ENCODE data around the gene RASSF1.
"Not testable (repeated sequence)": the region's sequence is repeated elsewhere in the genome, so short reads cannot be mapped to it uniquely, and the experiment has no call there.

The RASSF1 gene

DNA sequence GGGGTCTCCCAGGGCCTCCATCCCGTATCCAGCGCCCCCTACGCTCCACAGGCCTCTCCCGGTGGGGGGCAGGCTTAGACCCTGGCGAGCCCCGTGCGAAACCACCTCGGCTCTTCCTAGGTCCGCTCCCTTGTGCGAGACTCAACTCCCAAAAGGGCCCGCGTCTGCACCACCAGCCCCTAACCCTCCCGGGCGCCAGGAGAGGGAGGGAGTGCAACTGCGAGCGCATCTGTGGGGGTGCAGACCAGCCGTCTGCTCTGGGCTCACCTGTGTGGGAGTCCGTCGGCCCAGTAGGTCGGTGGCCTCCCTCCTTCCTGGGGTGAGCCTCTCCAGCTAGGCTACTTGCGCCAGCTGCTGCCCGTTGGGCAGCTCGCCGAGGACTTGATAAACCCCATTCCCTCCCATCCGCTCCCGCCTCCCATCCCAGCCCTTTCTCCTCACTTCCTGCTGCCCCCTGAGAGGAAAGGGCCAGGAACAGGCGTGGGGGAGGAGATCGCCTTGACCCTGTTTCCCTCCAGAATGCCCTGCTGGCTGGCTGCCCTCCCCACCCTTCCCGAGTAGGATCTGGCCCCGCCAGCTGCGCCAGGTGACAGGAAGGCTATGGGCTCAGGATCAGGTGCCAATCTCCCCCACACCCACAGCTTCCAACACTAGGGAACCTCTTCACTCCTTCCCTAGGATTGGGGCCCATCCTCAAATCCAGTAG lies 18.1 kb downstream of the RASSF1 start, which contains the start of gene HYAL2:
Gene HYAL2 (minus strand): TSS at position 360 of the 706 bp plus-strand sequence. CDS start 2,256 bp downstream, outside the sequence.
- DNase-seq: no peak

DNA sequence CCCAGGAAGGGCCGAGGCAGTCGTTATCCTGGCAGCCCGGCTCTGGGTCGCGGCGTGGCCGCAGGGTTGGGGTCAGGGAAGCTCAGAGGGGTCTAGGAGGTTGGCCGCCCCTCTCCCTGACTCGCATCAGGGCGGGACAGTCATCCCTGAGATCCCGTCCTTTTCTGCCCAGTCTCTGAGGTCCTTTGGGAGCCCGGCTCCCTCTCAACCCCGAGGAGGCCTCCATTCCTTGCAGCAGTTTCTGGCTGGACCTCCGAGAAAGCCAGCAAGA lies 18.6 kb downstream of the RASSF1 start:
- DNase-seq: no peak

DNA sequence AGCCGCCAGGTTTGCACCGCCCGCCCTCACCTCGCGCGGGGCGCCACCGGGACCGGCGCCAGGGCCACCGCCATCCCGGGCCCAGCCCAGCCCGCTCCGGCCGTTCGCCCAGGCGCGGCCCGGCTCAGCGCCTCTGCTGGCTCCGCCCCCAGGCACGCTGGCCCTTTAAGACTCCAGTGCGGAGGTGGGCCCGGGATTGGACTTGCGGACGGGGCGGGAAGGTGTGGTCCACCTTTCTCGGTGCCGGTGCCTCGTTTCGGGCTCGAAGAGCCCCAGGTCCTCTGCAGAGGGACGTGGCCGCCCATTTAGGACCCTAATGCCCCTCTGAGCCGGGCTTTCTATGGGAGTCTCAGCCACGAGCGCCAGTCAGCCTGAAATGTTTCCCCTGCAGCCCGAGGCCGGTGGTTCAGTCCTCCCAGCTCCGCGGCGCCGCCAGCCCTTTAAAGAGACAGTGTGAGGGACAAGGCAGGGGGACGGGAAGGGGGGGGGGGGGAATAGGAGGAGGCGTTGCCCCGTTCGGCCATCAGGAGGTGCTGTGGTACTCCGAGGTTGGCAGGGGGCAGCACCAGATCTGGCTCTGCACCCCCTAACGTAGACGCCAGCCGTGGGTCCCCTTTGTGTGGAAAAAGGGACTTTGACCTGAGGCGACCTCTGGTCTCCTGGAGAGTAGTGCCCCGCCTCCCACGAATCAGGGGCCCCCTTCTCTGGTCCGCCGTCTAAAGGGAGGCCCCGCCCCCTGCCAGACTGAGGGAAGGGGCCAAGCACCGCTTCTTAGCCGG lies 19.1 kb downstream of the RASSF1 start:
- DNase-seq: peak; percentile 92

DNA sequence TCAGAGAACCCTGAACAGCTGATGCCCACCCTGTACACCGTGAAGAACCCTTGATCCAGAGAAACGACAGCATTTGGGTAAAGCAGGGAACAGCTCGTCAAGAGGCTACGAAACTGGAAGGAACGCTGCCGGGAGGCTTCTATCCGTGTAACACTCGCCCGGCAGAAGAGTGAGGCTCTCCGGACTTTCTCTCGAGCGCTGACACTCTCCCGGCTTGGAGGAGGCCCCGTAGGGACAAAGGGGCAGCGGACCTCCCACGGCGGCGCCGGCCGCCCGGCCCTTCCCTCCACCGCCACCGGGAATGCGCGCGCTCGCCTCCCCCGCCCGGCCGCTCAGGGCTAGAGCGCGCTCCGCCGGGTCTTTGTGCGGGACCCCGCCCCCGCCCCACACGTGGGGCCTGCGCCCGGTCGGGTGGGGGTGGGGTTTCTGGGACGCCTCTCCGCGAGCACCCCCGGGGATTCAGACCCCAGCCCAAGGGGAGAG lies 19.7 kb downstream of the RASSF1 start:
- DNase-seq: peak; percentile 64

DNA sequence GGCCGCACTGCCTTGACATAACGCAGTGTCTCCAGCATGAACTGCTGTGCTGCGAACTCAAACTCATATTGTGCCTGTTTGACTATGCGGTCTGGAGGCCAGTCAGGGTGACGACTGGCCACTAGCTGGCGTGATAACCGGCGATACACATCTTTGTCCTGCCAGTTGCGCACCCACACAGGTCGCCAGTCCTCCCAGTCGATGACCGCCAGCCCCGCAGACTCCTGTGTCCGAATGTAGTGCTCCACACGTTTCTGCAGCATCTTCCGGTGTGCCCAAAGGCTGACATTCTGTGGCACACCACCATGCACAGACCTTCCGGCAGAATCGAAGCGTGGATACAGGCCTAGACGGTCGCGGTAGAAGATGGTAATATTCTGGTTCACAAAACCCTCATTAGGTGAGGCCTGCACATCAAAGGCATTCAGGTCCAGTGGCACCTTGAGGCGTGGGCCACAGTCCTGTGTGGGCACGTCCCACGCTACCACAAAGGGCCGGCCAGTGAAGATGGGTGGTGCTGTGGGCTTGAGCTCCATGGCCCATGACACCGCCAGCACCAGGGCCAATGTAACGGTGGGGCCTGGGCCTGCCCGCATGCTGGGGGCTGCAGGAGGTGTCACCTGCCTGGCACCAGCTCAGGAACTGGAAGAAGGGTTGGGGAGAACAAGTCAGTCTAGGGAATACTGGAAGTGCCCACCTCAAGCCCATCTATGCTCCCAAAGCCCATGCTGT lies 20.6 kb downstream of the RASSF1 start:
- no peak for DNase-seq

DNA sequence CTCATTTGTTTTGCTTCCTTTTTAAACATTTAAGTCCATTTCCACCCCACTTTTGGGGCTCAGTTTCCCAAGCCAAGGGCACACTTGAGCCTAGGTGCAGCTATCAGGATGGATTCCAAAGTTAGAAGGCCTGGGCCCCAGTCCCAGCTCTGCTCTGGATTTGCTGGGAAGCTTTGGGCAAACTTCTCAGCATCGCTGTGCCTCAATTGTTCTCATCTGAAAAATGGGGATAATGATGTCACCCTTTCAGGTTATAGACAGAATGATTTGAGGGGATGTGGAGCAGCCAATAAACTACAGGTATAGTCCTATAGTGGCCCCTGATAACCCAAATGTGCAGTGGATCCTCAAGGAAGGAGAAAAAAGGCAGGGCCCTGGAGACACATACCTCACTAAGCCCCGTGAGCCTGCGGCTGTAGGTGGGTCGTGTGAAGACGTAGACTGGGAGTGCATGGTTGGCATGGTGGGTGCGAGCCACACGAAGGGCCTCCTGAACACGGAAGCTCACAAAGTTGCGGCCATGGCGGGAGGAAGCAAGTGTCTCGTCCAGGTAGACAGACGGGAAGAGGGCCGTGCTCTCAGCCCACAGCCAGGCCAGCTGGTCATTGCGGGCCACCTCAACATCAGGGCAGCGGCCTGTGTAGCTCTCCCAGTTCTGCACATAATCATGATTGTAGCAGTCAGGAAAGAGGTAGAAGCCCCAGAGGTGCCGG lies 21.3 kb downstream of the RASSF1 start:
- no peak for DNase-seq

DNA sequence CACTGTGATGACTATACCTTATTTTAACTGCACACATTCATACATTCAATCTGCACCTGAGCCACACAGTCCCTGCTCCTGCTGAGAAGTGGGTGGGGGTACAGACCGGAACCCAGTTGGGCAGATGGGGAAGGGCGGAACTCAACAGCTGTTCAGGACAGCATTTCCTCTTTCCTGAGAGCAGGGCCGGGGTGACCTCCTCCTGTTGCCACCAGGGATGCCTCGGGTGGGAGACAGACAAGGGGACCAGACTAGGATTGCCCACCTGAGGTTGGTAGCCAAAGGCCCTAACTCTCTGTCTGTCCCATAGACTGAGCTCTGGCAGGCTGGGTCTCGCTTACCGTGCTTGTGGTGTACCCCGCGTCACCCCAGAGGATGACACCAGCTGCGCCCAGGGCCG lies 22.0 kb downstream of the RASSF1 start:
- DNase-seq: no peak

DNA sequence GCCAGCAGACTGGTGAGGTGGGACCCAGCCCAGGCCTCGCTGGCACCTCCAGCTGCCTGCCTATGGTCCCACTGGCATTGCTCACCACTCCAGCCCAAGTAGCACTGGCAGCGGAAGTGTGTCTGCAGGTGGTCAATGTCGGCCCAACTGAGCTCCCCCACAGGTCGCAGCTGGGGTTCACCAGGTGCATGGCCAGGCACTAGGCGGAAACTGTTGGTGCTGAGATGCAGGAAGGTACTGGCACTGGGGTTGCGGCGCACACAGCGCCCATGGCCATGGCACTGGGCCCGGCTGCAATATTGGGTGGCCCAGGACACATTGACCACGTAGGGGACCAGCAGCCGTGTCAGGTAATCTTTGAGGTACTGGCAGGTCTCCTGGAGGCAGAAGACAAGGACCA lies 22.5 kb downstream of the RASSF1 start:
- DNase-seq: no peak

DNA sequence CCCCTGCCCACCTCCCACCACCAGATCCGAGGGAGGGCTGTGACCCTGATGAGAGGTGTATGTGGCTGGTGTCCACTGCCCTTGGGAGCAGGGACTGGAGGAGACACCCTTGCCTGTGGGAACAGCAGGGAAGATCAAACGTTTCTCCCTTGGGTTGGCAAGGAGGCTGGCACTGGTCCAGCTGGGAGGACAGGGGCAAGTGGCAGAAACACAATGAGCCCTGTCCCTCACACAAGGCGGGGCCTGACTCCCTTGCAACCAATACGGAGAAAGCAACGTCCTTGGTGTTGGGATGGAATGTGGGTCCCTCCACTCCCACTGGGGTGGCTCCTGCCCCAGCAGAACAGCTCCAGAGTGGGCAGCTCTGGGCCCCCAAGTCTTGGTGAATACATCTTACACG lies 23.3 kb downstream of the RASSF1 start:
- no peak for DNase-seq

DNA sequence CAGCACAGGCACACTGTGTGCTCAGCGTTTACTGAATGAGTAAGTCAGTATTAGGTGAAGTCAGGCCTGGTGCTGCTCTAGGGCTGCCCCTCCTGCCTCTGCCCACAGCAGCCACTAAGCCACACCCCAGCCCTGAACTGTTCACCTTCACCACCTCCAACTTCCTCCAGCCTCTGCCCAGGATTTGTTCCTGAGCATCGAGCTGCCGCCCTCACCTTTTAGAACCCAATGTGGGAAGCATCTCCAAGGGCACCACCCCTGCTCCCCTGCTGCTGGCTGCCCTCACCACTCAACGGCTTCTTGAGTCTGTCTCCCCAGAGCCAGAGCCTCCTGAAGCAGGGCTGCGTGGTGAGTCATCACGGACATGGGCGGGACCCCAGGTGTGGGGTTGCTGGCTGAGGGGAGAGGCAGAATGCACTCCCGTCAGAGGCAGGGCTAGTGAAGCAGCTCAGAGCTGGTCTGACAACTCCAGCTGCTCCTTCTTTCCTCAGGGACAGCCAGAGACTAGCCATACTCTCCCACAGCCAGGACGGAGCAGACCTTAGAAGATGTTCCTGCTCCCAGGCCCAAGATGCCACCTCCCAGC lies 23.9 kb downstream of the RASSF1 start:
- no peak for DNase-seq

DNA sequence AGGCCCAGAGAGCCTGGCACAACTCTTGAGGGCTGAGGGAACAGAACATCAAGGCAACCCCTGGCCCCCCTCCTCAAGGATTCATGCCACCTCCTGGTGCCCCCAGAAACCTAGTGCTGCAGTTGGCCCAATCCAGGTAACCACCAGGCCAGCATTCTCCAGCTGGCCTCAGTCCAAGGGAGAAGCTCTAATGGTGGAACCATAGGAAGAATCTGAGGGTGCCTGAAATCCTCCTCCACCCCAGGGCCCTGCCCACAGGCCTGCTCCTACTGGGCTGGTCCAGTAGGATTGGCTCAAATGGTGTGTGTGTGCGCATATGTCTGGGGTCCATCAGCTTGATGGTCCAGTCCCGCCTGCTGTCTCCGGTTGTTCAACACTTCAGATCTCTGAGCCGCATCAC lies 25.8 kb downstream of the RASSF1 start:
- no peak for DNase-seq

DNA sequence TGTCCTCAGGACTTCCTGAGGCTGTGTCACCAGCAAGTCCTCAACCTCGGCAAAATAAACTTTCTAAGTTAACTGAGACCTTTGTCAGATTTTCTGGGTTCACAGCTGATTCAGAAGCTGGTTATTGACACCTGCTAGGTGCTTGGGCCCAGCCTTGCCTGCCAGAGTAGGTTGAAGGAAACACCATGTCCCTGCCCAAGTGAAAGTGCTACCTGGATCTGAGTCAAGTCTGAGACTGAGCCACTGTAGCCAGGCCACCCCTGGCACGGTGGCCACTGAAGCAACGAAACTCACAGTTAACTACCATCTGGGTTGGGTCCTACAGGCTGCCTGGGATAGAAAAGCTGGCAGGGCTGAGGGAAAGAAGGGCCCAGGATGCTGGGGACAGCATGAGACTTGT lies 26.3 kb downstream of the RASSF1 start:
- DNase-seq: no peak

DNA sequence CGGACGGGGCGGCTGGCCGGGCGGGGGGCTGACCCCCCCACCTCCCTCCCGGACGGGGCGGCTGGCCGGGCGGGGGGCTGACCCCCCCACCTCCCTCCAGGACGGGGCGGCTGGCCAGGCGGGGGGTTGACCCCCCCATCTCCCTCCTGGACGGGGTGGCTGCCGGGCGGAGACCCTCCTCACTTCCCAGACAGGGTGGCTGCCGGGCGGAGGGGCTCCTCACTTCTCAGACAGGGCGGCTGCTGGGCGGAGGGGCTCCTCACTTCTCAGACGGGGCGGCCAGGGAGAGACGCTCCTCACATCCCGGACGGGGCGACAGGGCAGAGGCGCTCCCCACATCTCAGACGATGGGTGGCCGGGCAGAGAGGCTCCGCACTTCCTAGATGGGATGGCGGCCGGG lies 28.6 kb downstream of the RASSF1 start:
- not testable (repeated sequence) for DNase-seq

DNA sequence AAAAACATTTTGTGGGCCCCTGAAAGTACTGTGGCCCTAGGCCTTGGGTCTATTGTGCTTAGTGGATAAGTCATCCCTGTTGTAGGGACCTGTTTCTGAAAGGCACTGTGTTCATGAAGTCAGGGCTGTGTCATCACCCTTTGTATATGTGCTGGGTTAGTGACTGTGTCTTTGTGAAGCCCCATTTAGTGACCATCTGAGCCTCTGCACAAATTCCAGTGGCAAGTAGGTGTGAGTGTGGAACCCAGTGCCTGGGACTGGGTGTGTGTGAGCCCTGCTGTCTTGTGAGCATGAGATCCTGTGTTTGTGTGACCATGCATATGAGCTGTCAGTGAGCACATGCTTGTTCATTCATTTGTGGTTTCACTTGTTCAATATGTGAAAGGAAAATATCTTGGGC lies 36.0 kb downstream of the RASSF1 start:
- no peak for DNase-seq

DNA sequence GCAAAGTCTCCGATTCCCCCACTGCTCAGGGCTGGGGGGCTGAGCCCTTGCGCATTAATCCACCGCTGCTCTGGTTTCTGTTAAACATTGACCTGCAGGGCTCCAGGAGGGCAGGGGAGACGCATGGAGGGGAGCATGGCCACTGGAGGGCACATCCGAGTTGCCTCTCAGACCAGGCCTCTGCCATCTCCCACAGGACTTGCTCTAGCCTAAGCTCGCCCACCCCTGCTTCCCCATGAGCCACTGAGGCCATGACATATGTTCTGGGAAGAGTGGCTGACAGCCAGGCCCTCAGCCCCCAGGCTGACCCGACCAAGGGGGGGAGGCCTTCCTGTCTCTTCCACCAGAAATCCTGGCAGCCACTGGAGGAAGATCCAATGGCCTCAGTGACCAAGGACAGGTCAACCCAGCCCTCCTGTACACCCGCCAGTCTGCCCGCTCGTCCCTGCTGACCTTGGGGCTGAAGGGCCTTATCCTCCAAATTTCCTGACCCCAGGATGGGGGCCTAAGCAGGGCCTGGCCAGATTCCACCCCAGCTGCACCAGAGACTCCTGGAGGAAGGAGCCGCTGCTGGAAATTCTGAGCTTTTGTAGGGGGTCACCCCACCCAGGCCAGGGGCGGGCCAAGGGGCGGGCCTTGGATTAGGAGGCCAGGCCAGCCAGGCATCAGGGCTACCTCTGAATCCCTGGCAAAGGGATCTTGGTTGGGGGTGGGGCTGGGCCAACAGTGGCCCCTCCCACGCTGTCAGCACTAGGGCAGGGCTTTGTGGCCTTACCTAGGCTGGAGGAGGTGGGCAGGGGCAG lies 37.4 kb downstream of the RASSF1 start, which contains the start of gene HYAL1:
Gene HYAL1 (minus strand): TSS at position 562 of the 803 bp plus-strand sequence. CDS start 618 bp downstream, outside the sequence.
- no peak for DNase-seq

DNA sequence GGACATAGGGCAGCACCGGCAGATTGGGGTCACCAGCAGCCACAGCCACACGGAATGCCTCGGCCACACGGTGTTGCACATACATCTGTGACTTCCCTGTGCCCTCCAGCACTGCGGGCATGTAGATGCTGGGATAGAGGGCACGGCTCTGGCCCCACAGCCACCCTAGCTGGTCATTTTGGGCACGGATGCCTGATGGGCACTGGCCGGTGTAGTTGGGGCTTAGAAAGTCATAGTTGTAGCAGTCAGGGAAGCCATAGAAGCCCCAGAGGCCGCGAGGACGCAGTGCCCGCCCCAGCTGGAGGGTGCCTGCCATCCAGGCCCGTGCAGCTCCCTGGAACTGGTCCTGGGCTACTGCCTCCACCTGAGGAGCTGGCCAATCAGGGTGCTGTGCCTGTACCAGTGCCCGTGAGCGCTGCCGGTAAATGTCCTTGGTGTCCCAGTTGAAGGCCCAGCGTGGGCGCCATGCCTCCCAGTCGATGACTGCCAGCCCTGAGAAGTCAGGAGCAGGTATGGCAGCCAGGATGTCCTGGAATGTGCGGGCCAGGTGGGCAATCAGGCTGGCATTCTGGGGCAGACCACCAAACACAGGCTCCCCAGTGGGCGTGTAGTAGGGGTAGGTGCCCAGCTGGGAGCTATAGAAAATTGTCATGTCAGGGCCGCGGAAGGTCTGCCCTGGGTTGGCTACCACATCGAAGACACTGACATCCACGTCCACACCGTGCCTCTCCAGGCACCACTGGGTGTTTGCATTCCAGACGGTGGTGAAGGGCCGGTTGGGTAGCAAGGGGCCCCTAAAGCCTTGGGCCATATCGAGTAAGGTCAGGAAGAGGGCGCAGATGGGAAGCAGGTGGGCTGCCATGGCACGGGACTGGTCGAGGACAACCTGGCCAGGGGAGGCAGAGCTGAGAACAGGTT lies 38.3 kb downstream of the RASSF1 start:
- DNase-seq: no peak

DNA sequence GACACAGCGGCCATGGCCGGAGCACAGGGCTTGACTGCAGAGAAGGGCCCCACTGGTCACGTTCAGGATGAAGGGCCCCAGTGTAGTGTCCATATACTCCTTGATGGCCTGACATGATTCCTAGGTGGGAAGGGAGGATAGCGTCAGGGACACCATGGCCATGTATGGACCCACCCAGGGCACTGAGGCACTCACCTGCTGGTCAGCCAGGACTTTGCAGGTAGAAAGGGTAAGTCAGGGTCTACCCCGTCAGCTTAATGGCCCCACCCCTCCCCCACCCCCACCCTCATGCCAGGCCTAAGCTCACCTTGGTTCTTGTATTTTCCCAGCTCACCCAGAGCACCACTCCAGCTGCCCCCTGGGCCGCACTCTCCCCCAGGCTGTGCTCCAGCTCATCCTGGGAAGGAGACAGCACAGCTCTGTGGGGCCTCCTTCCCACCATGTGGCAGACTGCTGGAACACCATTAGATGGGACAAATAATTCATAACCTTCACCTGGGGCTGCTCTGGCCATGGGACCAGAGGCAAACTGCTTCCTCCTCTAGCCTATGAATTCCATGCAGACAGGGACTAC lies 39.9 kb downstream of the RASSF1 start:
- no peak for DNase-seq

DNA sequence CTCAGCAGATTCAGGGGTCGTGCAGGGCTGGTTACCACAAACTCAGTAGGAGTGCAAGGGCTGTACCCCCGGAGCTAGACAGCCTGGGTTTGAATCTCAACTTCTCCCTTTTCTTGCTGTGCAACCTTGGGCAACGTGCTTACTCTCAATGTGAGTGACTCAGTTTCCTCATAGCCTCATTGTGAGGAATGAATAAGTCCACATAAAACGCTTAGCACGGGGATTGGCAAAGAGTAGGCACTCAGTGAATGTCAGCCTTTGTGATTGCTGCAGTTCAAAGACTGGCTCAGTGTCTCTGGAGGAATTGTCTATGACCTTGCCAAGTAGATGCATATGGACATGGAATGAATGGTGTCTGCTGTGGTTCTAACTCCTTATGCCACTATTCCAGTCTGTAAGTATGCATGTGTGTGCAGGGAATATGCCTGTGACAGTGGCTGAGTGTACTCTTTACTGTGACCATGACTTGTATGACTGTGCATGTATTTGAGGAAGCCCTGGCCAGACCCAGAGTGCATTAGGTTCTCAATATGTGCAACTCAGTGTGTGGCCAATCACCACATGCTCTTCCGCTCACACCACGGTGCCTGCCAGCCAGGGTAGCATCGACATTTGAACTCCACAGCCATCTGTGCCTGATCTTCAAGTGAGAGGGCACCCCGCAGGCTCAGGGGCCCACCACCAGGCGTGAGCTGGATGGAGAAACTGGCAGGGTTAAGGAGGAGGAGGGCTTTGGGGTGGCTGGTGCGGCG lies 40.5 kb downstream of the RASSF1 start:
- DNase-seq: no peak

DNA sequence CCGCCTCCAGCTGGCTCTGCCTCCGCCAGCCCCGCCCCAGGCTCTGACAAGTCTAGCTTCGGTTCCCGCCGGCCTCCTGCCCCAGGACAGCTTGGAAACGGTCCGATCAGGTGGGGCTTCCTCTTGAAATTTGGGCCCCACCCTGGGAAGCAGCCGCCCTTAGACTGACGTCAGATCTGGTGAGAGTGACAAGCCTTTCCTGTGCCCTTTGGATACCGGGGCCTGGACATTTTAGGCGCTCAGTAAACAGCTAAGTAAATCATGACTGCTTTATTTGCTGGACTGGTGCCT lies 41.1 kb downstream of the RASSF1 start:
- DNase-seq: no peak

Data from KG1 (cell line).